Loucy (cell line): Measurements from ENCODE around the gene RSPRY1.

Source experiments
- EZH2phosphoT487 ChIP-seq: fragments of 200-600 bp; IDR thresholded peaks from 2 replicates; pipeline ENCODE4 v1.6.1; 2018; ENCODE audit warnings: antibody characterized with exemption, mild to moderate bottlenecking, moderate library complexity, borderline replicate concordance
- TF ChIP-seq, protein P1 (sequence below): fragments of 200-600 bp; sonication (generic); conservative IDR thresholded peaks from 2 replicates; pipeline ENCODE4 v1.5.1; 2014; ENCODE audit warnings: mild to moderate bottlenecking, antibody characterized with exemption, low read length

DNA sequence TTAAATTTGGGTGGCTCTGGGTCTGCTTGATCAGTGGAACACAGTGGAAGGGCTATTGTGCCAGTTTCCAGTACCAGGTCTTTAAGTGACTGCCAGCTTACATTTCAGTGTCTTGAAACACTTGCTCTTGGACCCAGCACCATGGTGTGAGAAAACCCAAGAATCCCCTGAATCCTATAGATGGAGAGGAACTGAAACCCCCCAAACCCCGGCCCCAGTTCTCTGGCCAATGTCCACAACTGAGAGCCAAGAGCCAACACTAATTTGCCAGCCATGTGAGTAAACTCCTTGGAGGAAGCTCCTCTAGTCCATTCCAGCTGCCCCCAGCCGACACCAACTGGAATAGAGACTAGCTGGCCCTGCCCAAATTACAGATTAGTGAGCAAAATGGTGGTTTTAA, 56.5 kb downstream of the RSPRY1 start:
- TF ChIP-seq, protein P1, sequence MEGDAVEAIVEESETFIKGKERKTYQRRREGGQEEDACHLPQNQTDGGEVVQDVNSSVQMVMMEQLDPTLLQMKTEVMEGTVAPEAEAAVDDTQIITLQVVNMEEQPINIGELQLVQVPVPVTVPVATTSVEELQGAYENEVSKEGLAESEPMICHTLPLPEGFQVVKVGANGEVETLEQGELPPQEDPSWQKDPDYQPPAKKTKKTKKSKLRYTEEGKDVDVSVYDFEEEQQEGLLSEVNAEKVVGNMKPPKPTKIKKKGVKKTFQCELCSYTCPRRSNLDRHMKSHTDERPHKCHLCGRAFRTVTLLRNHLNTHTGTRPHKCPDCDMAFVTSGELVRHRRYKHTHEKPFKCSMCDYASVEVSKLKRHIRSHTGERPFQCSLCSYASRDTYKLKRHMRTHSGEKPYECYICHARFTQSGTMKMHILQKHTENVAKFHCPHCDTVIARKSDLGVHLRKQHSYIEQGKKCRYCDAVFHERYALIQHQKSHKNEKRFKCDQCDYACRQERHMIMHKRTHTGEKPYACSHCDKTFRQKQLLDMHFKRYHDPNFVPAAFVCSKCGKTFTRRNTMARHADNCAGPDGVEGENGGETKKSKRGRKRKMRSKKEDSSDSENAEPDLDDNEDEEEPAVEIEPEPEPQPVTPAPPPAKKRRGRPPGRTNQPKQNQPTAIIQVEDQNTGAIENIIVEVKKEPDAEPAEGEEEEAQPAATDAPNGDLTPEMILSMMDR, result no peak
- TF ChIP-seq EZH2phosphoT487, result no peak
